Prostate gland (tissue), 2 donors: ENCODE measurements around the gene EXOC6.

Experiments
- POLR2A ChIP-seq: fragments of 450-650 bp; IDR thresholded peaks from one replicate; pipeline ENCODE4 v1.6.1; 2016; ENCODE audit warnings: antibody characterized with exemption, mild to moderate bottlenecking
- POLR2AphosphoS5 ChIP-seq: sonication (generic); formaldehyde crosslinking; IDR thresholded peaks from one replicate; pipeline ENCODE4 v1.6.1; 2017; ENCODE audit warnings: antibody characterized with exemption
- TF ChIP-seq, protein P1 (sequence below), 4 experiments: fragments of 200-600 bp in 2 of 4; fragments of 450-650 bp in 2 of 4; sonication (generic) in 2 of 4; IDR thresholded peaks; 1 replicate in 3 of 4; 2 replicates in 1 of 4; pipeline ENCODE4 v1.5.1; 2016 to 2019; ENCODE audit warnings: antibody characterized with exemption in 4 of 4, mild to moderate bottlenecking in 2 of 4, moderate library complexity in 2 of 4

GRCh38 chr10:92916433-92916832, 68.1 kb downstream of the EXOC6 start:
- TF ChIP-seq, protein P1, sequence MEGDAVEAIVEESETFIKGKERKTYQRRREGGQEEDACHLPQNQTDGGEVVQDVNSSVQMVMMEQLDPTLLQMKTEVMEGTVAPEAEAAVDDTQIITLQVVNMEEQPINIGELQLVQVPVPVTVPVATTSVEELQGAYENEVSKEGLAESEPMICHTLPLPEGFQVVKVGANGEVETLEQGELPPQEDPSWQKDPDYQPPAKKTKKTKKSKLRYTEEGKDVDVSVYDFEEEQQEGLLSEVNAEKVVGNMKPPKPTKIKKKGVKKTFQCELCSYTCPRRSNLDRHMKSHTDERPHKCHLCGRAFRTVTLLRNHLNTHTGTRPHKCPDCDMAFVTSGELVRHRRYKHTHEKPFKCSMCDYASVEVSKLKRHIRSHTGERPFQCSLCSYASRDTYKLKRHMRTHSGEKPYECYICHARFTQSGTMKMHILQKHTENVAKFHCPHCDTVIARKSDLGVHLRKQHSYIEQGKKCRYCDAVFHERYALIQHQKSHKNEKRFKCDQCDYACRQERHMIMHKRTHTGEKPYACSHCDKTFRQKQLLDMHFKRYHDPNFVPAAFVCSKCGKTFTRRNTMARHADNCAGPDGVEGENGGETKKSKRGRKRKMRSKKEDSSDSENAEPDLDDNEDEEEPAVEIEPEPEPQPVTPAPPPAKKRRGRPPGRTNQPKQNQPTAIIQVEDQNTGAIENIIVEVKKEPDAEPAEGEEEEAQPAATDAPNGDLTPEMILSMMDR (IDR thresholded peaks at IDR 0.05), result no peak
- TF ChIP-seq POLR2A (no peak), POLR2AphosphoS5 (no peak)
